GM18867 (cell line): ENCODE results near the gene UVSSA.

Experiments
- ATAC-seq: cut with Tn5 transposase; IDR thresholded peaks from one replicate; pipeline ENCODE4 v1.9.1; 2021; ENCODE audit warnings: mild to moderate bottlenecking, moderate library complexity; ENCODE audit not compliant: unreplicated experiment

The UVSSA gene

DNA sequence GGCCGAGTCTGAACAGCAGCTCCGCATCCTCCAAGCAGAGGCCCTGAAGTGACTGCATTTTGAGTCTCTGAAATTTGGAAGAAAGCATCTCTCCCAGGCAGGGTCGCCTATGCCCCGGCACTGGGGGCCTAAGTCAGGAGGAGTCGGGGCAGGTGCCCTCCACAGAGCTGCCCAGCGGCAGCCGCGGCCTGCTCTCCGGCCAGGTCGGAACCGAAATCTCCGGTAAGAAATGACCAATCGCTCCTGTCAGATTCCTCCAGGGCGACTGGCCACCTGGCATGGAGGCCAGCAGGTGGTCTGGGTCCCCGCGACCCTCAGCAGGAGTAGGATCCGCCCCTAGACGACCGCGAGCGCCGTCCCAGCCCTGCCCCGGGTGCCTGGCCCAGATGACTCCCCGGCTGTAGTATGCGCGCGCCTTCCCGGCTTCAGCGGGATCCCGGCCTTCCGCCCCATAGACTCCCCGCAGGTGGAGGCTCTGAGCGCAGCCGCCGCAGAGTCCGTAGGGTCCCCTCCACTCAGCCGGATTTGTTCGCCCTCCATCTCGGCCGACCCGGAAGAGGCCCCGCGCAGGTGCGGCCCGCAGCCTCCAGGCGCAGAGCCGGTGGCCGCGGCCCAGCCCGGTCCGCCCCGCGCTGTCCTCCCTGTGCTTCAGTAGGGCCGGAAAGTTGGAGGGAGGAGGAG lies 57.7 kb downstream of the UVSSA start:
- no peak for ATAC-seq

DNA sequence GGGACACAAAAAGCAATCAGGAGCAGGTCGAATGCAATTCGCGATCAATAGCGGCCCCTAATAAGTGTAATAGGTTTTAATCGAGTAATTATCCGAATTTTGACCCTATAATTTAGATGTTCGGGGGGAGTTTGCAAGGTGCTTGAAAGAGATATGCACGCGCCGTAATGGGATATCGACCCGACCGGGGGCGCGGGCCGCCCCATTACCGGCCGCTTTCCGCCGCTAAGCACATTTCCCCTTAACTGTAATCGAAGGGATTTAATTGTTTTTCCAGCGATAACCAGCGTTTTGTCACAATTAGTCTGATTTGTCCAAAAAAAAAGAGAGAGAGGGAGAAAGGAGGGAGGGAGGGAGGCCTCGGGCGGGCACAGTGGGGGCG lies 58.2 kb downstream of the UVSSA start:
- no peak for ATAC-seq

DNA sequence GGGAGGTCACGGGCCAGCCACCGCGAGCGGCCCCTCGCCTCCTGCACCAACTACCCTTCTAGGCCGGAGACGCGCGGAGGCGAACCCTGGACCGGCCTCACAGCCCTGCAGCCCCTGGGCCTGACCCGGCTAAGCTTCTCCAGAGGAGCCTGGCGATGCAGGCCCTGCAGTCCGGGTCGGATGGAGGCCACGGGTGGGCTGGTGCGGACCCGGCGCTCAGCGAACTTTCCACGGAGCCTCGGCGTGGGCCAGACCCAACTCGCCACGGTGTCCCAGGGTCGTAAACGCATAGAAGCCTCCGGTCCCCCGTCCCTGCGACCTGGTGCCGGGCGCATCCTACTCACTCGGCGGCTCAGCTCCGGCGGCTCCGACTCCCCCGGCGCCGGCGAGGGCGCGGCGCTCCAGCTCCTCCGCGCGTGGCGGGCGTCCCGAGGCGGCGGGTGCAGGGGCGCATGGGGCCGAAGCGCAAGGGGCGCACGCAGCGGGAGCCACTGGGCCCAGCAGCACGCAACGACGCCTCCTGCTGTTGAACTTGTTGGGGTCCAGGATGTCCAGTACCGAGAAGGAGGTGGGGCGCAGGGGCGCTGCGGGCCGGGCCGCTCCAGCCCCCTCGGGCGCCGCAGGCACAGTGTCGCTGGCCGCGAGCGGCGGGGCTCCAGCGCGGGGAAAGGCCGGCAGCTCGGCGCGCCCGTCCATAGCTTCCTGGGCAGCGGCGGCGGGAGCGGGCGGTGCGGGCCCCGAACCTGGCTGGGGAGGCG lies 58.8 kb downstream of the UVSSA start:
- no peak for ATAC-seq

DNA sequence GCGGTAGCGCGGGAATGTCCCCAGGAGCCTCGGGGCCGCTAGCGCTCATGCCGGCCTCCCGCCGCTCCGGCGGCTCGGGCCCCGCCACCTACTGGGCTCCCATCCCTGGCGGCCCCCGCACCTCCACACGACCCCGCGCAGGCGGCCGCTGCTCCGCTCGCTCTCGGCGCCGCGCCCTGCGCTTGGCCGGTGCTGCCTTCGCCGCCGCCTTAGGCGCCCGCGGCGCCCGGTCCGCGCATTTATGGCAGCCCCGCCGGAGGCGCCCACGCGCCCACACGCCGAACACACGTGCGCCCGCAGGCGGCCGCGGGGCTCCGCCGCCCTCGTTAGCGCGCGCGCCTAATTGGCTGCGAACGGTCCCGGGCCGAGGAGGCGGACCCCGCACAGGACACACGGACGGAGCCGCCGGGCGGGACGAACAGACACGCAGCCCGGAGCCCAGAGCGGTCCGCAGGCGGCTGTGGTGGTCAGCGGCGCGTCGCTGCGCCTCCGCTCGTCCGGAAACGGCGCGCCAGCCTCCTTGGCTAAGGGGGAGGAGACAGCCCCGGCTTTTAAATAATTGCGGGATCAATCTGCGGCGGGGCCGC lies 59.5 kb downstream of the UVSSA start, which contains the start of gene NKX1-1:
Gene NKX1-1, minus strand, starts transcription at position 49 of the 587 bp plus-strand sequence. Its CDS starts 0 bp downstream, at position 49.
- ATAC-seq: no peak

DNA sequence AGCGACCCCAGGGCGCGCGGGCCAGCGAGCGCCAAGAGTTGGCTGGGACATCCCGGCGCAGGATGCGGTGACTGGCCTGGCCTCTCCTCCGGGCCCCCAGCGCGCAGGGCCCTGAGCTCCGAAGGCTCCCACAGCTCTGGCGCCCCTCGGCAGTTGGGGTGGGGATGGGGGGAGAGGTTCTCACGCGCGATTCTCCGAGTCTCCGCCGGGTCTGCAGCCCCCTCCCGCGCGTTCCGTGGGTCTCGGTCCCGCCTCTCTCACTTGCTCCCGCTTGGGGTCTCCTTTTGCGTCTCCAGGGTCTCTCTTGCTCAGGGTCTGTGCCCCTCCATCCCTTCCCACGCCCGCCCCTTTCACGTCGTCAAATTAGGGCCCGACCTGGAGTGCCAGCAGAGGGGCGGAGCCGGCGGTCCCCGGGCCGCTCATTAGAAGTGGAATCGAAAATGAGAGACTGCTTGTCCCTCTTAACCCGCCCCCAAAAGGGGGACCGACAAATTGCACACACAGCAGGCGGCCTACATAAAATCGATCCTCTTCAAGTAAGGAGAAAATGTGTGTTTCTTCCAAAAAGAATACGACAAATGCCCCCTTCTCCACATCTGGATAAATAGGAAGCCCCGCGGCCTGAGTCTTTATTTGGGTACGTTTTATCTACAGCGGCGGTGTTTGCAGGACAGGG lies 60.1 kb downstream of the UVSSA start:
- ATAC-seq: no peak

DNA sequence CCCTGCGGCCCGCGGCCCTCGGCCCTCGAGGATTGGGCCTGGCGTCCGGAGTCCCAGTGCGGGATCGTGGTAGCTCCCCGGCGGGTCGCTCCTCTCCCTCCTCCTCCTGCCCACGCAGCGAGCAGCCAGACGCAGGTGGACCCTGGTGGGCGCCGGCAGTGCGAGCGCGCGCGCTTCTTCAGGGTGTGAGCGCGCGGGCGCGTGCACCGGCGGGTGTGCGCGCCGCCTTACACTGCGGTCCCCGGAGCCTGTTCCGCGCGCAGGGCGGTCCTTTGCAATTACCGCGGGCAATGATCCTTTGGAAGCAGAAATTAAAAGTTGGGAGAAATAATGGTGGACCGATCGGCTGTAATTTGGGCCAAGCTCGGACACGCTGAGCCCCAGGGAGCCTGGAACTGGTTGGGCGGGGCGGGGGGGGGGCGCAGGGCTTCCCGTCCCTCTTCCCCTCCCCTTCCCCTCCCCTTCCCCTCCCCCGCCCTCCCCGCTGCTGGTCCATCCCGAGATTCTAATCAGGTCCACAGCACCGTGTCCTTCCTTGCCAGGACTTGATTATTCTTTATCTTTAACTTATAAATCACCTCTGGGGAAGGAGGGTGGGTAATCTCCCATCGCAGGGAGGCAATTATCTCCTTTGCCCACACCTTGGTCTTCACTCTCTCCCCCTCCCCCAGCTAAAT lies 60.8 kb downstream of the UVSSA start:
- no peak for ATAC-seq

DNA sequence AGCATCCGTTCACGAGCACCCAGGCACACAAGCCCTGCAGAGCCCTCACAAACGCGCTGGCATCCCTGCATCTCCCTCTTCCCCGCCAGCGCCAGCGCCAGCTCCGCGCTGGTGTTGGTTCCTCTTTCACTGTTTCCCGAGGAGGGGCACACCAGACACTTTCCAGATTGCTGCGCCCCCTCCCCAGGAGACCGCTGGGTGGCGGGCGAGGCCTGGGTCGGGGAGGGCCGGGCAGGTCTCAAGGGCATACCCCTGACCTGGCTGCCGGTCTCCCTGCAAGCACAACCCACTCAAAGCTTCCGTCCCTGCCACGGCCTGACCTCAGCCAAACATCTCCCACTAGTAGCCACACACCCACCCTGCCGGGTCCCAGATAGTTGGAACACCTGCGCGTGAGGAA lies 61.4 kb downstream of the UVSSA start:
- no peak for ATAC-seq

DNA sequence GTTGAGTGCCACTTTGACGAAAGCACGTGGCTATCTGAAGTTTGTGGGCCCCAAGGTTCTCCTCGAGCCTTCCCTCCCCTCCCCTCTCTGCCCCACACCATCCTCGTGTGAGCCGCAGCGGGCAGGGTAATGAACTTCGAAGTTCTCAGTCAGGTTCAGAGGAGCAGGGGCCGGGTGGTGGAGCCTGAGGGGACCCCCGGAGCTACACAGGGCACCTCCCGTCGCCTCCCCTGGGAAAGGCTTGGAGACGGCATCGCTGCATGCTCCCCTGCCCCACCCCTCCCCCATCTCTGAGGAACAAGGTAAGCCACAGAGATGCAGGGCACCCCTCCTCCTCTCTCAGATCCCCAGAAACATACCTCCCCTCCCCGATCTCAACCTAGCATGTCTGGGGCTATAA lies 62.1 kb downstream of the UVSSA start:
- ATAC-seq: no peak

DNA sequence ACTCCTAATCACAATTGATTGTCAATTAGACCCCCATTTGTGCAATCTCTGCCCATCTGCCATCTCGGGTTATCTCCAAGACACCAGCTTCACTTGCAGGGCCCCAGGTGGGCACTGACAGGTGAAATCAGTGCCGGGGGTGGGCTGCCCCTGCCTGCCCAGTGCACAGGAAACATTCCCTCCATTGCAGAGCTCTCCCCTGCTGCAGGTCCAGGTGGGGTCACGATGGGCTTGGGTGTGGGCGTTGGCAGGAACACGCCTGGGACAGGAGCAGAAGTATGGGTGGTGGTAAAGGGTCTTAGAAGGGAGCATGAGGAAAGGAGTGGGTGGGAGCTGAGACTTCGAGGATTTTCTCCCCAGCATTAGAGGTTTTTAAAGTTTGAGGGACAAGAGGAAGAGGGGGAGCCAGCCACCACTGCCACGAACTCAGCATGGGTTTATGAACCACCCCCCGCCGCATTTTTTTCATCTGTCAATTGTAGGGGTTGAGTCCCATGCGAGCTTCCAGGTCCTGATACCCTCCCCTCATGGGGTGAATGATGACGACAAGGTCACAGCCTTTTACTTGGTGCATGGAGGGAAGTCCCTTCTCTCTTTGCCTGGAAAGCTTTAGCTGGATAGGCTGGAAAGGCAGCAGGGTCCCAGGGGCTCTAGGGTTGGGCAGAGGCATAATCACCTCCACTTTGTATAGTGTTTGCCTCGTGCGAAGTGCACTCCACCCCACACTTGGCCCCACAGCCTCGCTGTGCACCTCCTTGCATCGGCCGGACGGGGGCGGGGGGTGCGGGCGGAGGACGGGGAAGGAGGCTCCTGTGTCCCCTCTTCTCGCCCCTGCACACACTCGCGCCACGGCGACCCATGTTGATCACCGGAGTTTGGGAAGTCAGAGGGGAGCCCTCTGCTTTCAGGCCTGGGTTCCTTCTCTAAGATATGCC lies 62.8 kb downstream of the UVSSA start:
- no peak for ATAC-seq

DNA sequence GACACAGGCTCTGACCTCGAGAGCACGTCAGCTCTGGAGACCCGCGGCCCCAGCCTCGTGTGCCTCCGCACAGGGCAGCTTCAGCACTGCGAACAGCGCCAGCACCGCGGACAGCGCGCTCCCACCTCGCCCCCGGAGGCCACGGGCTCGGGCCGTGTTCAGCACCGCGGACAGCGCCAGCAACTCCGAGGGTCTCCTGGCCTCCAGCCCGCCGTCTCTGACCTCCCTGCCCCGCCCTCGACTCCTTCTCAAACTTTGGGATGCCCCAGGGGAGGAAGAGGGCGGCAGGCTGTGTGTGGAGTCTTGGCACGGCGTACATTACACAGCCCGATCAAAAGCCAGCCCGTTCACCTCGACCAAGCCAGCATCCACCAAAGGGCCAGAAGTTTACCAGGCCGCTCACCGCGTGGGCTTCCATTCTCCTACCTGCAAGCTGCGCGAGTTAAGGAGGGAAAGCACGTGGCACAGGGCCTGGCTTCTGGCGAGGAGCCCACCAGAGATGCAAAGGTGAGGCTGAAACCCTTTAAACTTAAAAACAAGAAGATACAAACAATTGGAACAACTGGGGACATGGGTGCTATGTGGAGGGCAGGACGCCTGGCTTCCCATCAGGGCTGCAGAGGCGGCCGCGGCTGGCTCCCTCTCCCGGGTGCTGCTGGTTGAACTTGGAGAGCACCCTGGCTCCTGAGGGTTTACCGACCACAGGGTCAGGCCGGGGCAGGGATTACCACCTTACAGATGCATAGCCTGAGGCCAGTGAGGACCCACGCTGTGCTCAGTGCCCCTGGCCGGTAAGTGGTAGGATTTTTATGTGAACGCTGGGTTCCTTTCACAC lies 63.7 kb downstream of the UVSSA start:
- no peak for ATAC-seq

DNA sequence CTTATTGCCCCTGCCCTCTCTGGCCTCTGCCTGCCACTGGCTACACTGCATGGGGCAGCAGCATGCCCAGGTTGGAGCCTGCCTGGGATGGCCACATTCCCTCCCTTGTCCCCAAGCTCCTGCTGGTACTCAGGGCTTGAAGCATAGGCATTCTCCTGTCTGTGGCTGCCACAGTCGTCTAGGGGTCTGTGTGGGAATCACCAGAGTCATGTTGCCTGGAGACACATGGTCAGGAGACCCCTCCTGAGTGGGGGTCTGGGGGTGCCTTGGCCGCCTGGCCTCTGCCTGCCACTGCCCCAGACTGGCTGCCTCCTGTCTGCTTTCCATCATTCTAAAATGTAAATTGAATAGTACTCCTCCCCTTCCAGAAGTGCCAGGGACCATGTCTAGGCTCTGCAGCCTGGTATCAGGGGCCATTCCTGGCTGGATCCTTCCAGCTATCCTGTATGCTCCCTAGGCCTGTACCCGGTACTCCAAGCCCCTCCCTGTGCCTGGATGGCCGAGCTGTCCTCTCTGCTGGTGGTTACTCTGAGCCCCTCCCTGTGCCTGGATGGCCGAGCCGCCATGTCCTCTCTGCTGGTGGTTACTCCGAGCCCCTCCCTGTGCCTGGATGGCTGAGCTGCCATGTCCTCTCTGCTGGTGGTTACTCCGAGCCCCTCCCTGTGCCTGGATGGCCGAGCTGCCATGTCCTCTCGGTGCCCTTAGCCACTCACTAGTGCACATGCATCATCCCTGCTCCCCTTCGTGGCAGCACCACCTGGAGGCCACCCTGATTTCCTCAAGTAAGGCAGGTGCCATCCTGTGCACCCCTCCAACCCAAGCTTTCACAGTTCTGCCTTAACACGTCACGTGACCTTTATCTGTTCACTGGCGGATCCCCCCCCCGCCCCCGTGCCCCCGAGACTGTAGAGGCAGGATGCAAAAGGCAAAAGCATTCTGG lies 64.7 kb downstream of the UVSSA start:
- ATAC-seq: no peak

DNA sequence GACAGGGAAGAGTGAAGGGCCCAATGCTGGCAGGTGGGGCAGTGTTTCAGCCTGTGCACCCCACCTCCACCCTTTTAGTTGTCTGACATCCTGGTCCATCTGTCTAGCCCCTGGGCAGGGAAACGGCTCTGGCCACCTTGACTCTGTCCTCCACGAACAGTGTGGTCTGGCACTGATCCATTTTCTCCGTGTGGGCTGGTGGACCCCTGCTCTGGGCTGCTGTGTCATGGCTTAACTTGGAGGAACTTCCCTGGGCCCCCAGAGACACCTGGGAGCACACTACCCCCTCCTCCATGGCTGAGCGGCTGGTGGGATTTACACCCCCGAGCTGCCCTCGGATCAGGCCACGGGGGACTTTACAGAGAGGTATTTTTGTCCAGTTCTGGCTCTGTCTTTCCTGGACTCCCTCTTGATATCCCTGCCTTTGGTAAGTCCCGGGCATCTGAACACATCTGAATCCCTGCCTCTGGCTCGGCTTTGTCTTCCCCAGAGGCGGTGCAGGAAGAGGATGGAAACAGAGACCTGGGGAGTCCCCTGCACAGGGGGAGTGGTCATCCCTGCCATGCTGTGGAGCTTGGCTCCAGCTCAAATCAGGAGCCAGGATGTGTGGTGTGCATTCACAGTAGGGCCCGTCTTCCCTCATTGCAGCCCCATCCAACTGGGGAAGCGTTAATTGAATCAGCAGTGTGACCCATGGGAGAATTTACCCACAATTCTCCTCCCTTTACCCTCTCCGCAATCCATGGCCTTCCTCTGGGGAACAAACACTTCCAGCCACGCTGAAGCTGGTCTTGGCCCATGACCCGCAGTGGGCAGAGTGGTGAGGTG lies 65.6 kb downstream of the UVSSA start:
- ATAC-seq: no peak

DNA sequence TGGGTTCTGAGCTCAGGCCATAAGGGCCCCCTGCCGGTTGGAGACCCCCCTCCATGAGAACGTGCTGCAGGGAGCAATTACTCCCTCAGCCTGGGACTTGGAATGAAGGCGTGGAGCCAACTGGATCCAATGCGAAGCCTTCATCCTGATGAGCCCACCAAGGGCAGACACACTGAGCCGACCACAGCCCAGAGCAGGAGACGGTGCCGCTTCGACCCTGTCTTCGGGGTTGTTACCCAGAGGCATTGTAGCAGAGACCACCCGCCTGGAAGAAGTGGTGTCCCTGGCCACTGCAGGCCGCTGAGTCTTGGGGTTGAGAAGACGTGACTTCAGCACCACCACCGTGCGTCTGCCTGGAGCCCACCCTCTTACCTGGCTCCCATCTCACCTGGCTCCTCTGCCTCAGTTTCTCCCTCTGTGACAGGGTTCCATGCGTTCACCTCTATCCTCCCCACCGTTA lies 66.2 kb downstream of the UVSSA start:
- ATAC-seq: no peak

DNA sequence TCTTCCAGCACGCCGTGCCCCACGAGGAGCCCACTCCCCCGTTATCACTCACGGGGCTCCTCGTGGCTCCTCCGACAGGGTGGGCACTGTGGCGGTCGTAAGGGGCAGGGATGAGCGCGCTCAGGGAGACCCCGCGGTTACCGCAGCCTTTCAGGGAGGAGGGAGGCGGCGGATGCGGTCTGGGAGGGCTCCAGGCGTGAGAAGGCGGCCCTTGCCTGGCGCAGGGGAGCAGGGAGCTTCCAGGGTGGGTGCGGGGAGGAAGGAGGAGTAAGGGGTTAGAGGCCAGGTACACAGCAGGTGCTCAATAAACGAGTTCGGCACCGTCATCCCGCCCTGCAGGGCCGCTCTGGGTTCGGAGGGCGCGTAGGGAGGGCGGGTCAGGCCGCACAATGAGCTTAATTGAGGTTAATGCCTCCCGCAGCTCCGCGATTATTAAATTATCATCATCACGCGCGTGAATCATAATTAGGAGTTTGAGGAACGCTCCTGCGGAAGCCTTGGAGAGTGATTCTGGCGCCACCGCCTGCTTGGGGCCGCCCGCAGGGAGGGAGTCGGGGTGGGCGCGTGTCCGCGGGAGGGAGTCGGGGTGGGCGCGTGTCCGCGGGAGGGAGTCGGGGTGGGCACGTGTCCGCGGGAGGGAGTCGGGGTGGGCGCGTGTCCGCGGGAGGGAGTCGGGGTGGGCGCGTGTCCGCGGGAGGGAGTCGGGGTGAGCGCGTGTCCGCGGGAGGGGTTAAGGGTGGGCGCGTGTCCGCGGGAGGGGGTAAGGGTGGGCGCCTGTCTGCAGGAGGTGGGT lies 66.9 kb downstream of the UVSSA start:
- no peak for ATAC-seq

DNA sequence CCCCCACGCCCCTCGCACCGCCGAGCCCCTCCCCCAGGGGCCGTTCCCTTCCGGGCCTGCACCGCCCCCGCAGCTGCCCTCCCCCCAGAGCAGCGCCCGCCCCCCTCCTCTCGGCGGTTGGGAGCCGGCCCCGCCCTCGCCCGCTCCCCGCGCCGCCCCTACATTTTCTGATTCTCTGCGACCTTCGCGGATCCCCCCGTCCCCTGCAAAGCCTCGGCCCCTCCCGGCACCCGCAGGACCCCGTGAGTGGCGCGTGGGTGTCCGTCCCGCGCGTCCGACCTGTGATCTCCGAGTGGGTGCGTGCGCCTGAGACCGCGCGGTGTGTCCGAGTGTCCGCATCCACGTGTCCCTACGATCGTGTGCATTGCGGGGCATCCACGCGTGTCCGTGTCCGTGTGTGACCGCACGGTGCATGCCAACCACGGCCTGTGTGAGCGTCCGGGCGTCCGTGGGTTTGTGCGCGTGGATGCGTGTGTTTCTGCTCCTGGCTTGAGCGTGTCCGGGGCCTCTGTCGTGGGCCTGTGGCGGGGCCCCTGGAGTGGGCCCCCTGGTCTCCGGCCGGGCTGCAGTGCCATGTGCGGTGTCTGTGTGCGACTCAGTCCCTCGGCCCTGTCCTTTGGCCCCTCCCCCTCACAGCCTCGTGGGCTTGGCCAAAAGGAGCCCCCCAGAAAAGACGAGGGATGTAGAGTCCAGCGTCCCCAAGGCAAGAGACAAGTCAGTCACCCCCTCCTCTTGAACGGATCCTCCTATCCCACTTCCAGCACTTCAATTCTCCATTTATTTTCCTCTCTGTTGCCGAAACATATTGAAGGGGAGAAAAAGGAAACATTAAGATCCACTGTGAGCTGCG lies 68.0 kb downstream of the UVSSA start:
- ATAC-seq: no peak

DNA sequence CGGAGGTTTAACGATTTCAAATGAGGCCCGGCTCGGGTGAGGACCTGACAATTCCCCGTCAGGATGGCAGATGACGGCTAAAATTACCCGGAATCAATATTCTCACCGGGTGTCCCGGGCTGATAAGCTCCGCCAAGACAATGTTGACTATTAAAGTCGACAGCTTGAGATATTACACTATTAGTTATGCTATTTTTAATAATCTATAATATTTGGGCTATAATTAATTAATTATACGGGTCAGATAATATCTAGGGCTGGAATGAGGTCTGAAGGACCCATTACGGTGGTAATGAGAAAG lies 68.6 kb downstream of the UVSSA start:
- no peak for ATAC-seq
